Activated CD4-positive, CD25-positive, alpha-beta regulatory T cell (primary cell): ENCODE data around the gene FHAD1.

Experiments
- DNase-seq, 4 experiments: peaks; one replicate each; lab custom pipeline; 2025; lab: John Stamatoyannopoulos, UW

The FHAD1 gene

DNA sequence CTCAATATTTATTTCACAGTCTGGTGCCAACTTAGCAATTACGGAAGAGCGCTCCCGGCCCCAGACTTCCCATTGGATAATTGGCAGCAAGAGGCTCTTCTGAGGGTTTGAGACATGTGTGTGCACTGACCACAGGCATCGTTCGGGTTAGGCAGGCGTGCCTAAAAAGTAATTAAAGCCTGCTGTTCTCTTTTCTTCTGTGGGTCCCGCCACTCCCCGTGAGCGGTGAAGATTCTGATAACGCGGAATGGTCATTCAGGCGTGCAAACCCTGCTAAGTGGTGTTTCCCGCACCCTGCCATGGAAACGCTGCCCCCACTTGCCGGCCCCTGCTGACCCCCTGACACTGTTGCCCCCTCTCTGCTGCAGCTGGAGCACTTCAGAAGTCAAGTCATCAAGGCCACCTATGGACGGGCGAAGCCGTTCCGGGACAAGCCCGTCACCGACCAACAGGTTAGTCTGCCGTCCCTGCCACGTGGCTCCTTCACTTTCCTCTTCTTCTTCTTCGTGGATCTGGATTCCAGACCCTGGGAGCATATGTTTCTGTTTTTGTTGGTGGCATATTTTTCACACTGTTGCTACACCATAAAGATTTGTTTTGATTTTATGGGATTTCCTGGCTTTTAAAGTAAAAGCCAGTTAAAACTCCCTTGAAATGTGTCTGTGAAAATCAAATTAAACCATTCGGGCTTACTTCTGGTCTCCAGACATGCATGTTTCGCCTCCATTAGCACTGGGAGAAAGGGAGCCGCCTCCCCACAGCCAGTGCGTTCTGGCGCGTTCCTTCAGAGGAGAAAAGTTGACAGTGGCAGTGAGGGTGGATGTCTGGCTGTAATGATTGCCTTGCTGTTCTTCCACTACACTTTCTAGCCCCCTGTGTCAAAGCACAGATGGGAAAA lies 79.9 kb downstream of the FHAD1 start:
- no peak for DNase-seq

DNA sequence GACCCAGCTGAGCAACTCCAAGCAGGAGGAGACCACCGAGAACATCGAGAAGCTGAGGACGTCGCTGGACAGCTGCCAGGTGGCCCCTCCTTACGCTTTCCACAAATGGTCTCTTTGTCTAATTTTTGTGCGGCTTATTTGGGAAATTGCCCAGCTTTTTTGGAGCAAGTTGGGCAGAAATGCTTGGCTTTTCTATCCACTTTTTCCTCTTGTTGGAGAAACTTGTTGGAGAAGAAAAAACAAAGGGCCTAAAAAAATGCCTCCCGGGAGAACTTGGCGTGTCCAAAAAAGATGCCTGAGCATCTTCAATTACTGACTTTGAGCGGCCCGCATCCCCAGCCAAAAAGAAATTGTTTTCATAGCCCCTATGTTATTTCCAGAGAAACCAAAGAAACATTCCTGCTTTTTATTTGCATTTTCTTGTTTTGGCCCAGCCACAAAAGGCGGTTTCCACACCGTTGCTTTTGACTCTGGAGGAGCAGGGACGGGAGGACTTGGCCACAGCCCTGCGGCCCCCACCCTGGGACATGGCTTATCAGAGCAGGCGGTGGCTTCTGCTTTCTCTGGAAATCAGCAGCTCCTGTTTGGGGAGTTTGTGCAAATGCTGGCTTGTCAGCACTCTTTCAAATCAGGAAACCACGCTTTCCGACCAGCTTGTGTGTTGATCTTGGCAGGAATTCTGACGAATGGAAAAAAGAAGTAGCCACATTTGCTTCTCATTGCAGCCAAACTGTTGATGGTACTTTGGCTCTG lies 81.5 kb downstream of the FHAD1 start:
- DNase-seq: no peak

GRCh38 chr1:15329104-15329820 lies 82.2 kb downstream of the FHAD1 start:
- DNase-seq: no peak

GRCh38 chr1:15330028-15330427 lies 83.0 kb downstream of the FHAD1 start:
- DNase-seq: no peak

GRCh38 chr1:15331180-15331579 lies 84.2 kb downstream of the FHAD1 start:
- no peak for DNase-seq

DNA sequence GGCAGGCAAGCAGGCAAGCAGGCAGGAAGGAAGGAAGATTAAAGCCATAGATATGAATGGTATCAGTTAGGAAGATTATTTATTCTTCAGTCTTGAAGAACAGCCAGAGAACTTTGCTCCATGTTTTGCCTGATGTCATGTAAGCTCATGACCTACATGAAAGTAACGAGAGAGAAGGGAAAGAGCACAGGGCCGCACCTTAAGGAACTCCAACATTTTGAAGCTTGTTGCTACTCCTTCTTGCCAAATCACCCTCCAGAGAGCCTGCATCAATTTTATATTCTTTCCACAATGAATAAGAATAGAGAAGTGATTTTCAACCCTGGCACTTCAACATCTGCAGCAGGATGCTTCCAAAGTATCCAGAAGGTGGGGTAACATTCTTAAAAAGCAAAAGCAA lies 84.7 kb downstream of the FHAD1 start:
- no peak for DNase-seq

GRCh38 chr1:15332525-15332924 lies 85.5 kb downstream of the FHAD1 start:
- no peak for DNase-seq

DNA sequence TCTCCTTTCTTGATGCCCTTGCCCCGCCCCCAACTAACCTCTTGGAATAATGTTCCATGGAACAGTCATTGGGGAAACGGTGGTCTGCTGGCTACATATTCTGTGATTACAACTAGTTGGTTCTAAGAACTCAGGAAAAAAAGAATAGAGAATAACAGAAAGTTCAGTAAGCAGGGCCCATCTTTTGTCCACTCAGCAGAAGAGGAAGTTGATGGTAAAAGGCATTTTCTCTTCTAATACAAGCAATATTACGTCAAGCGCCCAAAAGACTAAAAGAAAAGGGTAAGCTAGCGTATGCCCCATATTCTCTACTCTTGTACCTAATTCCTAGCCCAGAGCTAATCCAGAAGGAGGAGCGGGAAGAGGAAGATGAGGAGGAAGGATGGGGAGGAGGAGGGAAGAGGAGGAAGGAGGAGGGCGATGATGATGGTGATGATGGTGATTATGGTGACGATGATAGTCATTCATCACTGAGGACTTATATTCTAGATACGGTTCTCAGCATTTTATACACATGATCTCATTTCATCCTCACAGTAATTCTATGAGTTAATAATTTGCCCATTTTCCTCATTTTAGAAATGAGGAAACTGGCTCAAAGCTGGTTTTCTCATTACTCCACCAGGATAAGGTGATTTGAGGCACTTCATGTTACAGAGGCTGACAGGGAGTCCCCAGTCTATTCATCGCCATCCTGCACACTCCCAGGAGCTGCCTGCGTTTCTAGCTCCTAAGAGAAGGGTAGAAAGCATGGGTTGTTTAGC lies 86.1 kb downstream of the FHAD1 start:
- DNase-seq: no peak

GRCh38 chr1:15334995-15335394 lies 88.0 kb downstream of the FHAD1 start:
- no peak for DNase-seq

- no peak for DNase-seq
These were observed 89.8 kb downstream of the FHAD1 start for GRCh38 chr1:15336866-15337265.

- DNase-seq: no peak
These were observed 90.8 kb downstream of the FHAD1 start for GRCh38 chr1:15337656-15338402.

- DNase-seq: no peak
These were observed 92.5 kb downstream of the FHAD1 start for GRCh38 chr1:15339570-15339969.

- DNase-seq: no peak
These were observed 94.2 kb downstream of the FHAD1 start for GRCh38 chr1:15341228-15341627.

DNA sequence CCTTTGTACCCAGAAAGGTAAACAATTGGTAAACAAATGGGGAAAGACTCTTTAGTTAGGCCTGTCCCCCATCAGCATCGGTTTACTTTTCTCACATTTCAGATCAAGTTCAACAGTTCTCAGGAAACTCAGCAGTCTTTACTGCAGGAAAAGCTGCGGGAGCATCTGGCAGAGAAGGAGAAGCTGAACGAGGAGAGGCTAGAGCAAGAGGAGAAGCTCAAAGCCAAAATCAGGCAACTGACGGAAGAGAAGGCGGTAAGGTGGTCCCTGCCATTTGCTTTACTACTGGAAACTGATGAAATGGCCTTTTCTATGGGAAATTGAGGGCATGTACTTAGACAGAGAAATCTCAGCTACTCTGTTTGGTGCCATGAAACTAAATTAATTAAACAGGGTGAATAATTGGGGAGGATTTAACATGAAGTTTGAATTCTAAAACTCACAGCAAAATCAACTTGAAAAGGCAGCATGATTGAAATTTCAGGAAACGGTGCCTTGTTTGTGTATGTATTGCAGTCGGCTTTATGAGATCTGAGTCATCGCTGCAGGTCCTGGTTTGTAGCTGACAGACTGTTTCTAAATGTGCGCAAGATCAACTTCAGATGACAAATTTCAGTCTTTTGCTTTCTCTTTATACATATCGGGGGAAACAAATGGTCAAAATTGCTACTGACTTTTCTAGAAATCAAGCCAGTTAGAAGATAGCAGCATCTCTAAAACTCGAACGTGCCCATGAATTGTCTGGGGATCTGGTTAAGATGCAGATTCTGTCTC lies 94.8 kb downstream of the FHAD1 start:
- no peak for DNase-seq

DNA sequence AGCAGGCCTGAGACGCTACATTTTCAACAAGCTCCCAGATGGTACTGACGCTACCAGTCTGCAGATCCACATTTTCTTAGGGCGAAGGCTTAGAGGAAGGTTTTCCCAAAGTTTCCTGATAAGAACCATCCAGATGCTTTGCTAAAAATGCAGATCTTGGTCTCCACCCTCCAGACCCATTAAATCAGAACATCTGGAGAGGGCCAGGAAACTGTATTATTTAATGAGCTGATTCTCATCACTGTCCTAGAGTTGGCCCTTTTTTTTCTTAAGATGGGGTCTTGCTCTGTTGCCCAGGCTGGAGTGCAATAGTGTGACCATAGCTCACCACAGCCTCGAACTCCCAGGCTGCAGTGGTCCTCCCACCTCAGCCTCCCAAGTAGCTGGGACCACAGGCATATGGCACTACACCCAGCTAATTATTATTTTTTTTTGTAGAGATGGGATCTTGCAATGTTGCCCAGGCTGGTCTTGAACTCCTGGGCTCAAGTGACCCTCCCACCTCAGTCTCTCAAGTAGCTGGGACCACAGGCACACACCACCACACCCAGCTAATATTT lies 95.5 kb downstream of the FHAD1 start:
- DNase-seq: no peak

GRCh38 chr1:15343099-15343498 lies 96.1 kb downstream of the FHAD1 start:
- no peak for DNase-seq

GRCh38 chr1:15343729-15344128 lies 96.7 kb downstream of the FHAD1 start:
- DNase-seq: no peak

GRCh38 chr1:15344380-15344779 lies 97.4 kb downstream of the FHAD1 start:
- DNase-seq: no peak

DNA sequence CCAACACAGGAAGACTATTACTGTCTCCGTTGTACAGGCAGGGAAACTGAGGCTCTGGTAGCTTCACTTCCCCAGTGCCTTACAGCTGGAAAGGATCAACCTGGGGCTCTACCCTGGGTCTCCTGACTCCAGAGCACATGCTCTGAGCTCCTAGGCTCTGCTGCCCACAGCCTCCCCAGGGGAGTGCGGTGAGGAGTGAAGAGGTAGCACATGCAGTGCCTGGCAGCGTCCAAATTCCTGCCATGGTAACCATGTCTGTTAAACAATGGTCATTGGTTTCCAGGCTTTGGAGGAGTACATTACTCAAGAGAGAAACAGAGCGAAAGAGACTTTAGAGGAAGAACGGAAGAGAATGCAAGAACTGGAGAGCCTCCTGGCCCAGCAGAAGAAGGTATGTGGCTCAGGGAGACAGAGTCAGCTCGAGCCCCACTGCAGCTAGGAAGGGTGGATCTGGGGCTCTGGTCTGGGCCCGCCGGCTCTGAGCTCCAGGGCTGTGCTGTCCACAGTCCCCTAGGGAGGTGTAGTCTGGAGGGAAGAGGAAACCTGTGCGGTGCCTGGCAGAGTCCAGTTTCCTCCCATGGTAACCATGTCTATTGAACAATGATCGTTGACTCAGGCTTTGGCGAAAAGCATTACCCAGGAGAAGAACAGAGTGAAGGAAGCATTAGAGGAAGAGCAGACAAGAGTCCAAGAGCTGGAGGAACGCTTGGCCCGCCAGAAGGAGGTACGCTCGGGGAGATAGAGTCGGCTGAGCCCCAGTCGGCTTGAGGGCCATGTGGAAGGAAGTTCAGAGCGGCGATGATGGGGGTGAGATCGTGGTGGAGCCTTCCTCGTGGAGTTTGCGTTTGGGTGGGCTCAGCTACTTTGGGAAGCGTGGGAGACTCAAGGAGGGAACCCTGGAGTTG lies 98.0 kb downstream of the FHAD1 start:
- DNase-seq: no peak
